Measurements from ENCODE around the gene MITF. TPM values are rescaled to one million over a fixed set of nuclear protein-coding genes. Genes with fewer than 3 reads are reported as not detected.

The MITF gene
- total RNA-seq, 1 donor from 2014 or later, result 19.4 TPM

DNA sequence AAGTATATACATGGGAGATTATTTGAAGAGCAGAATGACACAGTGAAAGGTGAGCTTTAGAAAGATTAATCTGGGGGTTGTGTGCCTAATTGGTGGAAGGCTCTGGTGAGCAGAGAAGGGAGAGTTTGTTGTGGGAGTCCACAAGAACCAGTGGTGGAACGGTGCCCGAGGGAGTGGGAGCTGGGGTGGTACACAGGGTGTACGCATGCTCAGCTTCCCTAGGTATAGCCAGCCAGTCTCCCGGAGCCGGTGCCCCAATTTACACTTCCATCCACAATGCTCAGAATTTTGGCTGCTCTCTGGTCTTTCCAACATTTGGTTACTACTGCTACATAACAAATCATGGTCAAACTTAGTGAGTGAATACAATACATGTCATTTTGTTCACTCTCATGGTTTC lies 92.5 kb downstream of the MITF start:
- Mint-ChIP-seq H3K27ac (no peak overlapping the region), H3K4me3 (ENCODE audit: low read depth) (no peak overlapping the region), H3K27me3 (no peaks in the 10 kb centered on the region), H3K36me3 (ENCODE audit: insufficient read depth) (peaks cover 3% of the 10 kb centered on the region), H3K4me1 (ENCODE audit: low read depth) (no peaks in the 10 kb centered on the region), H3K9me3 (ENCODE audit: low read depth) (peaks cover 14% of the 10 kb centered on the region)
- no peak for TF ChIP-seq CTCF (IDR thresholded peaks at IDR 0.05; ENCODE audit: unreplicated experiment)
- DNase-seq (ENCODE audit: low spot score, unreplicated experiment), result no peak

GRCh38 chr3:69833591-69833990 lies 94.3 kb downstream of the MITF start:
- TF ChIP-seq CTCF (IDR thresholded peaks at IDR 0.05; ENCODE audit: unreplicated experiment), result no peak
- peaks cover 14% of the 10 kb centered on the region for H3K9me3 Mint-ChIP-seq (ENCODE audit: low read depth)
- no peak for DNase-seq (ENCODE audit: low spot score, unreplicated experiment)
- H3K36me3 Mint-ChIP-seq (ENCODE audit: insufficient read depth), result peaks cover 3% of the 10 kb centered on the region
- no peak overlapping the region for H3K4me3 Mint-ChIP-seq (ENCODE audit: low read depth)
- no peak overlapping the region for H3K27ac Mint-ChIP-seq
- no peaks in the 10 kb centered on the region for H3K27me3 Mint-ChIP-seq
- no peaks in the 10 kb centered on the region for H3K4me1 Mint-ChIP-seq (ENCODE audit: low read depth)

DNA sequence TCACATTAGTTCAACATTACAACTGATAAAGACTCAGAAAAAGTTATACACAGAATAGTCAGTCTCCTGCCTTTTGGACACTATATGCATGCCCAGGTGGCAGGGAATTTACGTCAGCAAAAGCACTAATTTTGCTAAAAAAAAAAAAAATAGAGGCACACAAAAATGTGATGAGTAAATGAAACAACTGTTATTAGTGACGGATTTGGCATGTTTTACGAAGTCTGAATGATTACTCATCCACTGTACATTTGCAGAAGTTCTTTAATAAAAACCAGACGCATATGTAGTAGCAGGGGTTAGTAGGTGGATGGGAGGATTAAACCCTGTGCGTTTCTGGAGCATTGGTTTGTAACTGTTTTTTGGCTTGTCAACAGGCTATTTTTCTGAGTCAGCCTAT lies 99.0 kb downstream of the MITF start:
- H3K9me3 Mint-ChIP-seq (ENCODE audit: low read depth), result peaks cover 14% of the 10 kb centered on the region
- H3K4me3 Mint-ChIP-seq (ENCODE audit: low read depth), result no peak overlapping the region
- H3K27me3 Mint-ChIP-seq, result no peaks in the 10 kb centered on the region
- peaks cover 3% of the 10 kb centered on the region for H3K36me3 Mint-ChIP-seq (ENCODE audit: insufficient read depth)
- no peaks in the 10 kb centered on the region for H3K4me1 Mint-ChIP-seq (ENCODE audit: low read depth)
- TF ChIP-seq CTCF (IDR thresholded peaks at IDR 0.05; ENCODE audit: unreplicated experiment), result no peak
- no peak overlapping the region for H3K27ac Mint-ChIP-seq
- no peak for DNase-seq (ENCODE audit: low spot score, unreplicated experiment)

GRCh38 chr3:69838696-69839515 lies 99.6 kb downstream of the MITF start:
- H3K4me3 Mint-ChIP-seq (ENCODE audit: low read depth), result no peak overlapping the region

GRCh38 chr3:69842351-69842750 lies 103.1 kb downstream of the MITF start:
- Mint-ChIP-seq H3K4me3 (ENCODE audit: low read depth) (no peak overlapping the region), H3K9me3 (ENCODE audit: low read depth) (no peaks in the 10 kb centered on the region), H3K27ac (no peak overlapping the region), H3K27me3 (no peaks in the 10 kb centered on the region), H3K36me3 (ENCODE audit: insufficient read depth) (no peaks in the 10 kb centered on the region), H3K4me1 (ENCODE audit: low read depth) (peaks cover 6% of the 10 kb centered on the region)
- no peak for TF ChIP-seq CTCF (IDR thresholded peaks at IDR 0.05; ENCODE audit: unreplicated experiment)
- no peak for DNase-seq (ENCODE audit: low spot score, unreplicated experiment)

More at GRCh38 chr3:69838696-69839515, 99.6 kb downstream of the MITF start:
- Mint-ChIP-seq H3K27me3 (no peaks in the 10 kb centered on the region), H3K4me1 (ENCODE audit: low read depth) (no peaks in the 10 kb centered on the region), H3K36me3 (ENCODE audit: insufficient read depth) (peaks cover 3% of the 10 kb centered on the region), H3K27ac (no peak overlapping the region), H3K9me3 (ENCODE audit: low read depth) (peaks cover 14% of the 10 kb centered on the region)
- no peak for TF ChIP-seq CTCF (IDR thresholded peaks at IDR 0.05; ENCODE audit: unreplicated experiment)
- DNase-seq (ENCODE audit: low spot score, unreplicated experiment), result no peak

Data from progenitor cell of endocrine pancreas (in vitro differentiated cells).